Astrocyte (in vitro differentiated cells and primary cell): ENCODE data around the gene CIZ1. TPM values are rescaled to one million over a fixed set of nuclear protein-coding genes. Genes with fewer than 3 reads are reported as not detected.

Source experiments
- DNase-seq: peaks from one replicate; pipeline ENCODE4 v3.0.0-alpha.2; 2010; ENCODE audit warnings: low read depth
- FAIRE-seq: peaks from 2 replicates; lab custom pipeline; 2011; peaks lifted over from hg19 to GRCh38; lab: Jason Lieb, UNC
- H2AFZ ChIP-seq: 2 replicates; pipeline ENCODE4 v1.6.0; 2012; ENCODE audit warnings: low read depth, low read length, inconsistent platforms
- H3K27ac ChIP-seq: 2 replicates; pipeline ENCODE4 v1.5.1; 2011; ENCODE audit warnings: low read depth, low read length, inconsistent platforms
- H3K27me3 ChIP-seq: 2 replicates; pipeline ENCODE4 v1.6.0; 2011; ENCODE audit warnings: low read length, inconsistent platforms; ENCODE audit not compliant: insufficient read depth
- H3K36me3 ChIP-seq: 2 replicates; pipeline ENCODE4 v1.5.1; 2011; ENCODE audit warnings: low read length, inconsistent platforms; ENCODE audit not compliant: insufficient read depth
- H3K4me1 ChIP-seq: 2 replicates; pipeline ENCODE4 v1.5.1; 2011; ENCODE audit warnings: low read length, inconsistent platforms; ENCODE audit not compliant: insufficient read depth
- H3K4me2 ChIP-seq: 2 replicates; pipeline ENCODE4 v1.6.0; 2012; ENCODE audit warnings: low read length, inconsistent platforms
- H3K4me3 ChIP-seq: 2 replicates; pipeline ENCODE4 v1.5.1; 2011; ENCODE audit warnings: low read depth, mild to moderate bottlenecking, low read length, inconsistent platforms; ENCODE audit not compliant: insufficient read depth
- H3K79me2 ChIP-seq: 2 replicates; pipeline ENCODE4 v1.6.0; 2012; ENCODE audit warnings: mild to moderate bottlenecking, low read length, inconsistent platforms; ENCODE audit not compliant: insufficient read depth
- H3K9ac ChIP-seq: 2 replicates; pipeline ENCODE4 v1.6.0; 2012; ENCODE audit warnings: mild to moderate bottlenecking, low read length, inconsistent platforms
- H3K9me3 ChIP-seq: 2 replicates; pipeline ENCODE4 v1.5.1; 2012; ENCODE audit warnings: low read depth, mild to moderate bottlenecking, low read length, inconsistent platforms; ENCODE audit not compliant: insufficient read depth
- H4K20me1 ChIP-seq: 2 replicates; pipeline ENCODE4 v1.6.0; 2012; ENCODE audit warnings: low read length, inconsistent platforms; ENCODE audit not compliant: insufficient read depth
- H3K27ac Mint-ChIP-seq: one replicate; pipeline ENCODE4 v1.8.0; 2021; ENCODE audit warnings: mild to moderate bottlenecking, mixed read lengths; ENCODE audit not compliant: unreplicated experiment
- H3K27me3 Mint-ChIP-seq: one replicate; pipeline ENCODE4 v1.8.0; 2021; ENCODE audit warnings: low read depth, mixed read lengths; ENCODE audit not compliant: unreplicated experiment
- H3K36me3 Mint-ChIP-seq: one replicate; pipeline ENCODE4 v1.8.0; 2021; ENCODE audit warnings: low read depth, mixed read lengths; ENCODE audit not compliant: unreplicated experiment
- H3K4me1 Mint-ChIP-seq: one replicate; pipeline ENCODE4 v1.8.0; 2021; ENCODE audit warnings: low read depth, mixed read lengths; ENCODE audit not compliant: unreplicated experiment
- H3K4me3 Mint-ChIP-seq: one replicate; pipeline ENCODE4 v1.8.0; 2021; ENCODE audit warnings: mild to moderate bottlenecking, moderate library complexity, mixed read lengths; ENCODE audit not compliant: unreplicated experiment
- H3K9me3 Mint-ChIP-seq: one replicate; pipeline ENCODE4 v1.8.0; 2021; ENCODE audit warnings: mild to moderate bottlenecking, mixed read lengths; ENCODE audit not compliant: unreplicated experiment
- CTCF ChIP-seq: IDR thresholded peaks from 2 replicates; pipeline ENCODE4 v1.5.1; 2011; ENCODE audit warnings: low read depth, mild to moderate bottlenecking, inconsistent platforms, low read length, moderate library complexity; ENCODE audit not compliant: insufficient read depth
- EZH2 ChIP-seq: IDR thresholded peaks from 2 replicates; pipeline ENCODE4 v1.6.1; 2012; ENCODE audit warnings: mild to moderate bottlenecking, low read length, inconsistent platforms; ENCODE audit not compliant: insufficient read depth
- total RNA-seq: library from RNA; stranded (reverse); gene quantifications from 2 replicates; pipeline ENCODE4 v1.2.1, GENCODE V29; 2021

CIZ1 gene
- total RNA-seq, 1 donor from 2014 or later: 117 TPM

DNA sequence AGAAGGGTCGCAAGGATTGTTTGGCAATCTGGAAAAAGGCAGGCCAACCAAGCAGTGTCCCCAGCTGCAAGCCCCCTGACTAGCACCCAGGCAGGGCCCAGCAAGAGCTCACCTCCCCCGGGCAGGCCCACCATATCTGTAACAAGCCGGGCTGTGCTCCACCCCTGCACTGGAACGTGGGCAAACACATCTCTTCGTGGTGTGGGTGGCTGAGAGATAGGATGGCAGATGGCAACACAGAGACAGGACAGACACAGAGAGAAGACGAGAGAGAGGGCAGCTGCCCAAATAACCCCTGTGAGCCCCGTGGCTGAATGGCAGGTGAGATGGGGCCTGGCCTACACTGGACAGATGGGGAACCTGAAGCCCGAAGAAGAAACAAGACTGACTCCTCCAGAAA is 21.9 kb downstream of the CIZ1 start:
- H4K20me1 ChIP-seq: peaks cover 24% of the 10 kb centered on the region
- H3K4me3 ChIP-seq: no peak overlapping the region
- H3K9me3 ChIP-seq: no peaks in the 10 kb centered on the region
- no peak overlapping the region for H3K4me2 ChIP-seq
- Mint-ChIP-seq H3K4me1 (peaks cover under 1% of the 10 kb centered on the region), H3K9me3 (no peaks in the 10 kb centered on the region), H3K27me3 (no peaks in the 10 kb centered on the region), H3K36me3 (peaks cover 19% of the 10 kb centered on the region), H3K27ac (no peak overlapping the region), H3K4me3 (no peak overlapping the region)
- H2AFZ ChIP-seq: no peak overlapping the region
- no peak overlapping the region for H3K27ac ChIP-seq
- H3K79me2 ChIP-seq: peaks cover 4% of the 10 kb centered on the region
- no peak for DNase-seq
- FAIRE-seq: no peak
- peaks cover 4% of the 10 kb centered on the region for H3K4me1 ChIP-seq
- TF ChIP-seq CTCF: no peak
- H3K27me3 ChIP-seq: no peaks in the 10 kb centered on the region
- no peak overlapping the region for H3K9ac ChIP-seq
- H3K36me3 ChIP-seq: peaks cover 26% of the 10 kb centered on the region

GRCh38 chr9:128168731-128169308 is 22.6 kb downstream of the CIZ1 start:
- Histone ChIP-seq H3K4me1 (peaks cover 8% of the 10 kb centered on the region), H3K9ac (no peak overlapping the region), H2AFZ (no peak overlapping the region), H4K20me1 (peaks cover 25% of the 10 kb centered on the region), H3K4me2 (no peak overlapping the region), H3K27me3 (no peaks in the 10 kb centered on the region), H3K4me3 (no peak overlapping the region), H3K27ac (no peak overlapping the region), H3K36me3 (peaks cover 28% of the 10 kb centered on the region), H3K9me3 (no peaks in the 10 kb centered on the region), H3K79me2 (peaks cover 4% of the 10 kb centered on the region)
- Mint-ChIP-seq H3K9me3 (no peaks in the 10 kb centered on the region), H3K27me3 (no peaks in the 10 kb centered on the region), H3K4me3 (peak overlapping the region; percentile 1), H3K4me1 (peaks cover 2% of the 10 kb centered on the region), H3K36me3 (peaks cover 23% of the 10 kb centered on the region), H3K27ac (no peak overlapping the region)
- TF ChIP-seq EZH2: no peak
- no peak for TF ChIP-seq CTCF
- DNase-seq: no peak
- no peak for FAIRE-seq

DNA sequence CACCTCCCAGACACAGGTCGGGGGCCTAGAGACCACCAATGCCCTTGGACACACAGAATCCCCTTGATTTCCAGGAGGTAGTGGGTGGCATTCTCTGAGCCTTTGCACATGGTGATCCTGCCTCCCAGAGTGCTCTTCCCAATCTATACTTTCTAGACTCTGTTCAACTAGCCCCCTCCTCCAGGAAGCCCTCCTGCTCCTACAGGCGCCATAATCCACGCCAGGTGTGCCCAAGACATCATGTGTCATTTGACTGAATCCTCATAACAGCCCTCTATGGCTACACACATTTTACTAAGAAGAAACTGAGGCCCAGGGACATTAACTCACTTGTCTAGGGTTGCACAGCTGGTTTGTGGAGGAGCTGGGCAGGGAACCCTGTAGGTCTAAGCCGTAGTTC is 24.2 kb downstream of the CIZ1 start:
- Histone ChIP-seq H3K9me3 (no peaks in the 10 kb centered on the region), H4K20me1 (peaks cover 42% of the 10 kb centered on the region), H2AFZ (no peak overlapping the region), H3K4me3 (no peak overlapping the region), H3K27me3 (no peaks in the 10 kb centered on the region), H3K4me2 (no peak overlapping the region), H3K9ac (no peak overlapping the region), H3K27ac (no peak overlapping the region), H3K79me2 (peaks cover 11% of the 10 kb centered on the region), H3K4me1 (peaks cover 10% of the 10 kb centered on the region), H3K36me3 (peaks cover 32% of the 10 kb centered on the region)
- FAIRE-seq (no peak), DNase-seq (no peak)
- no peaks in the 10 kb centered on the region for H3K9me3 Mint-ChIP-seq
- no peaks in the 10 kb centered on the region for H3K27me3 Mint-ChIP-seq
- H3K36me3 Mint-ChIP-seq: peaks cover 33% of the 10 kb centered on the region
- peaks cover 2% of the 10 kb centered on the region for H3K4me1 Mint-ChIP-seq
- H3K4me3 Mint-ChIP-seq: no peak overlapping the region
- H3K27ac Mint-ChIP-seq: no peak overlapping the region
- no peak for TF ChIP-seq EZH2
- no peak for TF ChIP-seq CTCF
